Measurements from ENCODE around the gene RFX1.

Gene RFX1

DNA sequence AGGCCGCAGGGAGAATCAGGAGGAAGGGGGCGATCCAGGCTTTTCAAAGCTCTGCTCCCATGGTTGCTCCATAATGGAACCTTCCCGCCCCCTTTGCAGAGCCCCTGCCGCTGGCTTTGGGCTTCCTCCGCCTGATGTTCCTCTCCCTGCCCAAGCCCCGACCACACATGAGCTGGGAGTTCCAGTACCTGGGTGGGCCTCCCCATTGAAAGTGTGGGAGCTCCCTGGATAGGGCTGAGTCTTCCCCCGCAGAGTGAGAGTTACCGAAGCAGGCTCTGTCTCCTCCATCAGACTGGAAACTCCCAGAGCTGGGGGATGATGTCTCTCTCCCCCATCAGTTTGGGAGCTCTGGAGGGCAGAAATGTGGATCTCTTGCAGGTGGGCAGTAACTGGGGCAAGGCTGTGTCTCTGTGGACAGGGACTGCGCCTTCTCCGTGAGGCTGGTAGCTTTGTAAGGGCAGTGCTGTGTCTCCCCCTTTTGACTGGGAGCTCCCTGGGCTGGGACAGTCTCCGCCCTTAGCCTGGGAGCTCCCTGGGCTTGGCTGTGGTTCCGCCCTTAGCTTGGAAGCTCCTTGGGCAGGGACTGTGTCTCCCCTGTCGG lies 53.1 kb downstream of the RFX1 start:
- TF ChIP-seq POLR2AphosphoS5 (IDR thresholded peaks at IDR 0.05; ENCODE audit: borderline replicate concordance, low read depth, low read length) (no peak), FOXP2 (optimal IDR thresholded peaks at IDR 0.05; ENCODE audit: control extremely low read depth, extremely low read length, insufficient read depth) (no peak), EZH2 (IDR thresholded peaks at IDR 0.05) (no peak)
- no peak overlapping the region for H3K27ac ChIP-seq
- H3K4me3 ChIP-seq, result peak overlapping the region; percentile 95
- peak overlapping the region; percentile 92 for H3K9ac ChIP-seq (ENCODE audit: insufficient read length)
- H3K36me3 ChIP-seq (ENCODE audit: insufficient read depth, low read length), result peaks cover 26% of the 10 kb centered on the region; the same call in 1 of the 2 replicates
- DNase-seq (ENCODE audit: low read depth, low spot score), result no peak
- no peaks in the 10 kb centered on the region for H3K9me3 ChIP-seq (ENCODE audit: low read depth, low read length)

DNA sequence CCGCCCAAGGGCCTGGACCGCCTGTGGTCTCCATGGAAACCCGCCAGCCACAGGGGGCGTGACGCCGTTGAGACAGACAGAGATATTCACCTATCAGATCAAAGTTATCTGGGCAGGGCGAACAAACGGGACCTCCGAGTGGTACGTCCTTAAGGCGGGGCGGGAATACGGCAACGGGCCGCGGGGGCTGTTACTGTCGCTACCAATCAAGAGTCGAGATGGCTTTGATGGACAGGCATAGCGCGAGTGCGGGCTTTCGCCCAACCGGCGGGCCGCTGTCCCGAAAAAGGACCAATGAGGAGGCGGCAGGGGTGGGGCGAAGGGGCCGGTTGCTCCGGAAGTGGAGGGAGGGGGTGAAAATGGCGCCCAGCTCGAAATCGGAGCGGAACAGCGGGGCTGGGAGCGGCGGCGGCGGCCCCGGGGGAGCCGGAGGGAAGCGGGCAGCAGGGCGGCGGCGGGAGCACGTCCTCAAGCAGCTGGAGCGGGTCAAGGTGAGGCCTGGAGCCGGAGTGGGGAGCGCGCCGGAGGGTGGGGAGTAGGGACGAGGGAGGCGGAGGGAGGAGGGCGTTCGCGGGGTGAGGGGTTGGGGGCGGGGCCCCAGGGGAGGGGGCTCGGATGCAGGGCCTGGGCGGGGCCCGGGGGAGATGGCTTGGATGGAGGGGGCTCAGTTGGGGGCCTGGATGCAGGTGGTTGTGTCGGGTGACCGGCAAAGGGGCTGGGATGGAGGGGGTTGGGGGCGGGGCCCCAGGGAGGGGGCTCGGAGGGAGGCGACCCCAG lies 53.8 kb downstream of the RFX1 start, which contains the start of gene DCAF15:
DCAF15 (plus strand) TSS at position 356 of the 777 bp plus-strand sequence; CDS start at position 360, 4 bp downstream.
- H3K4me3 ChIP-seq, result peak within 1 kb of the TSS; percentile 95
- H3K9me3 ChIP-seq (ENCODE audit: low read depth, low read length), result no peaks in the 10 kb centered on the region
- H3K36me3 ChIP-seq (ENCODE audit: insufficient read depth, low read length), result peaks cover 26% of the 10 kb centered on the region; the same call in 1 of the 2 replicates
- H3K27ac ChIP-seq, result peak within 1 kb of the TSS; percentile 89
- DNase-seq (ENCODE audit: low read depth, low spot score), result peak; percentile 97
- TF ChIP-seq EZH2 (IDR thresholded peaks at IDR 0.05) (no peak), POLR2AphosphoS5 (IDR thresholded peaks at IDR 0.05; ENCODE audit: borderline replicate concordance, low read depth, low read length) (peak; percentile 83)
- H3K9ac ChIP-seq (ENCODE audit: insufficient read length), result peak within 1 kb of the TSS; percentile 92

DNA sequence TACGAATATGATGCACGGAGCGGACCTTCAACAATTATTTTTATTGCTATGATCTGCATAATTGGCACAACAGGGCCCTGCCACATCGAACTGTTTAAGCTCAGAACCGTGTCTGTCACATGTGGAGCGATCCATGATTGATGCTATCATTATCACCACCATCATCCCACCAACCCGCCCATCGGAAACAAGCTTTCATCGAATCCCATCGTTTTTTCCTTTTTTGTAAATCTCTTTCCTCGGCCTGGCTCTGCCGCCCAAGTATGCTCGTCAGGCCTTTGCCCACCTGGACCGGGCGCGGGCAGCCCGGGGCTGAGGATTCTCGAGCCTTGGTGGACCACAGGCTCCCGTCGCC lies 54.3 kb downstream of the RFX1 start:
- Histone ChIP-seq H3K9me3 (ENCODE audit: low read depth, low read length) (no peaks in the 10 kb centered on the region), H3K27ac (no peak overlapping the region), H3K36me3 (ENCODE audit: insufficient read depth, low read length) (peaks cover 21% of the 10 kb centered on the region; the same call in 1 of the 2 replicates), H3K4me3 (peak overlapping the region; percentile 81), H3K9ac (ENCODE audit: insufficient read length) (no peak overlapping the region)
- TF ChIP-seq EZH2 (IDR thresholded peaks at IDR 0.05) (no peak), FOXP2 (optimal IDR thresholded peaks at IDR 0.05; ENCODE audit: control extremely low read depth, extremely low read length, insufficient read depth) (no peak), POLR2AphosphoS5 (IDR thresholded peaks at IDR 0.05; ENCODE audit: borderline replicate concordance, low read depth, low read length) (no peak)
- DNase-seq (ENCODE audit: low read depth, low spot score), result no peak

DNA sequence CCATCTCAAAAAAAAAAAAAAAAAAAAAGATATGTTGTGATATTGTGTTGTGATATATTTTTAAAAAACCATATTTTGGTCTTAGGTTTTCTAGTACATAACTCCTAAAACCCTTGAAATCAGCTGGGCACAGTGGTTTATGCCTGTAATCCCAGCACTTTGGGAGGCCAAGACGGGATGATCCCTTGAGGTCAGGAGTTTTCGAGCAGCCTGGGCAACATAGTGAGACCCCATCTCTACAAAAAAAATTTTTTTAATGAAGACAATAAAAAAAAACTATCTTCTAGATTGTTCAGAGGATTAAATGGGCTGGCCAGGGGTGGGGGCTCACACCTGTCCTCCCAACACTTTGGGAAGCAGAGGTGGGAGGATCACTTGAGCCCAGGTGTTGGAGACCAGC lies 55.1 kb downstream of the RFX1 start:
- Histone ChIP-seq H3K36me3 (ENCODE audit: insufficient read depth, low read length) (peaks cover 14% of the 10 kb centered on the region; the same call in 1 of the 2 replicates), H3K9me3 (ENCODE audit: low read depth, low read length) (no peaks in the 10 kb centered on the region), H3K9ac (ENCODE audit: insufficient read length) (no peak overlapping the region), H3K4me3 (no peak overlapping the region), H3K27ac (no peak overlapping the region)
- no peak for TF ChIP-seq FOXP2 (optimal IDR thresholded peaks at IDR 0.05; ENCODE audit: control extremely low read depth, extremely low read length, insufficient read depth)
- TF ChIP-seq POLR2AphosphoS5 (IDR thresholded peaks at IDR 0.05; ENCODE audit: borderline replicate concordance, low read depth, low read length), result no peak
- no peak for TF ChIP-seq EZH2 (IDR thresholded peaks at IDR 0.05)
- DNase-seq (ENCODE audit: low read depth, low spot score), result no peak

- H3K9me3 ChIP-seq (ENCODE audit: low read depth, low read length), result no peaks in the 10 kb centered on the region
- no peaks in the 10 kb centered on the region for H3K36me3 ChIP-seq (ENCODE audit: insufficient read depth, low read length)
- H3K4me3 ChIP-seq, result no peak overlapping the region
- TF ChIP-seq POLR2AphosphoS5 (IDR thresholded peaks at IDR 0.05; ENCODE audit: borderline replicate concordance, low read depth, low read length), result no peak
- no peak for TF ChIP-seq EZH2 (IDR thresholded peaks at IDR 0.05)
- no peak for TF ChIP-seq FOXP2 (optimal IDR thresholded peaks at IDR 0.05; ENCODE audit: control extremely low read depth, extremely low read length, insufficient read depth)
- H3K9ac ChIP-seq (ENCODE audit: insufficient read length), result no peak overlapping the region
- H3K27ac ChIP-seq, result no peak overlapping the region
- no peak for DNase-seq (ENCODE audit: low read depth, low spot score)
Measured at GRCh38 chr19:13946414-13946813, 59.7 kb downstream of the RFX1 start.

- Histone ChIP-seq H3K27ac (no peak overlapping the region), H3K36me3 (ENCODE audit: insufficient read depth, low read length) (no peaks in the 10 kb centered on the region), H3K4me3 (no peak overlapping the region), H3K9ac (ENCODE audit: insufficient read length) (no peak overlapping the region), H3K9me3 (ENCODE audit: low read depth, low read length) (no peaks in the 10 kb centered on the region)
- DNase-seq (ENCODE audit: low read depth, low spot score), result no peak
- TF ChIP-seq EZH2 (IDR thresholded peaks at IDR 0.05), result no peak
- TF ChIP-seq POLR2AphosphoS5 (IDR thresholded peaks at IDR 0.05; ENCODE audit: borderline replicate concordance, low read depth, low read length), result no peak
- TF ChIP-seq FOXP2 (optimal IDR thresholded peaks at IDR 0.05; ENCODE audit: control extremely low read depth, extremely low read length, insufficient read depth), result no peak
Measured at GRCh38 chr19:13942023-13942684, 64.0 kb downstream of the RFX1 start.

DNA sequence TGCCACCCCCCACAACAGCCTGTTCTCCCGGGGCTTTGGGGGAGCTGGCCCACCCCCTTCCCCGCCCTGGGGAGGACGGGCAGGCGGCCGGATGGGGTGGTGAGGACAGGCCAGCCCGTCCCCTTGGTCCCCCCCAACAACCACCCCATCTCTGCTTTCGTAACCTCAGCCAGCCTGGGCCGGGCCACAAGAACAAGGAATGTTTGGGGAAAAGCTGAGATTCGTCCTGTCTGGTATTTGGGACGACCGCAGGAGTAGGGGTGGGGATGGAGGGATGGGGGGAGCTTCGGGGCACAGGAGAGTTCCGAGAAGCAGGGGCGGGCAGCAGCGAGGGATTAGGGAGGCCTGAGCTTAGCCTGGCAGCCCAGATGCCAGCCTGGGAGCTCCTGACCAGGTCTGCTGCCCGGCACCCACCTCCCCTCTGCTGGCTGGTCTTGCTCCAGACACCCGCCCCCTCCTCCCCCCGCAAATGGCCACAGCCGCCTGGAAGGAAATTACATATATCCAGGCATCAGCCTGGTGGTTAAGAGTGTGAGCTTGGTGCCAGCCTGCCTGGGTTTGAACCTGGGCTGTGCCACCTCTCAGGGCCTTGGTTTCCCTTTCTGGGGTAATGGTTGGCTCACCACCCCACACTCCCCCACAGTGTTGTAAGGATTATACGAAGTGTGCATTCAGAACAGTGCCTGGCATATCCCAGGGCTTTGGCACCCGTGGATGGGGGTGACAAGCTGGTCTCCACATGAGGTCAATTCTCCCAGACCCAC lies 67.6 kb downstream of the RFX1 start, which contains the start of gene PODNL1:
PODNL1 (minus strand) TSS at position 117 of the 764 bp plus-strand sequence. CDS start 236 bp downstream, outside the sequence.
- no peaks in the 10 kb centered on the region for H3K36me3 ChIP-seq (ENCODE audit: insufficient read depth, low read length)
- H3K9ac ChIP-seq (ENCODE audit: insufficient read length), result no peak within 1 kb of the TSS
- H3K9me3 ChIP-seq (ENCODE audit: low read depth, low read length), result no peaks in the 10 kb centered on the region
- H3K4me3 ChIP-seq, result no peak within 1 kb of the TSS
- TF ChIP-seq FOXP2 (optimal IDR thresholded peaks at IDR 0.05; ENCODE audit: control extremely low read depth, extremely low read length, insufficient read depth), result no peak
- no peak for DNase-seq (ENCODE audit: low read depth, low spot score)
- no peak within 1 kb of the TSS for H3K27ac ChIP-seq
